ENCODE measurements around the gene EIF3J.

The EIF3J gene

DNA sequence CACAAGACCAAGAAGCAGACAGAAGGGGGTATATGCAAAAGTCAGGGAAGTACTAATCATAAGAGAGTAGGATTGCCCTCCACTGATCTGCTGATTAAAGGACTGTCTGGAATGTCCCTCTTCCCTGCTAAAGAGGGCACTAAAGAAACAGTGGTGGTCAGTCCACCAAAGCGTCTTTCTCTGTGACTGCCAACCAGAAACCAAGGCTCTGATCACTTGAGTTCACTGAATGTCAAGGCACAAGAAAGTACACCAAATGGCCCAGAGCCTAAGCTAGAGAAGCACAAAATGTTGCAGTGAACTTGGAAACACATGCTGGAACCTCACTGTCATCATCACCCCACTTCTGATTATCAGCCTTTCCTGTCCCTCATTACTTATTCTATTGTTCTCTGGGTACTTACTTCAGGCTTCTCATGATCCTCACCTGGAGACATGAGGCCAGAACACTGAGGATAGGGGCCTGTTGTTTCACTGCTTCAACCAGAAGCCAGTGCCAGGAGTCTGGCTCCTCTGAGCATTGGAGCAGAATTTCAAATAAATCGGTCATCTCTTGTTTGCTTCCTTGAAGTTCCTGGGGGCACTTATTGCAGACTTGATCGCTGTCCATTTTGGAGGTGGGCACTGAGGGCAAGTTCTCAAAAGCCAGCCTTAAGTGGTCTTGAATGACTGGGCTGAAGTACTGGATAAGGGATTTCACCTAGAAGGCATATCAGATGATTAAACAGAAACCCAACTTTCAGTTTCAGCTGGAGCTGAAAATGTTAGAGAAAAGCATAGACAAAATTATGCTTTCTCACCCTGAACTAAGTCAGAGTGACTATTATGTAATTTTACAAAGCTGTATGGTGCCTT, 58.9 kb downstream of the EIF3J start:
- DNase-seq = no peak

DNA sequence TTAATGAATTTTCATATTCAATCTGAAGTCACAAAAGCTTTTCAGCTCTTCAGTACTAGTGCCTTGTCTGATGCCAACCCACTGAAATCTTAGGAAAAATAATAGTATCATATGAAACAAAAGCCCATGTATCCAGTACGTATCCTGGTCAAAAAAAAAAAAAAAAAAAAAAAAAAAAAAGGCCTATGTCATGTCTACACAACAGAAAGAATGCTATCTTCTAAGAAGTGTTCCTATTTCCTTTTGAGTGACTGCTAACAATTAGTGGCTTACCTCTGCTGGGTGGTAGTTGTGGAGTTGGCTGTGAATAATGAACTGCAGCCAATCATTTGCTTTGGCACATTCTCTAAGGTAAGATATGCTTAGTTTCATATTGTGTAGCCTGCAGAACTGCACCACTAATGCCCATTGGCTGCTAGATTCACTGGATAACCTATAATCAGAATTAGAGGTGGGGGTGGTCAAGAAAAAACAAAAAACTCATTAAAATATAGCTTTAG, 59.6 kb downstream of the EIF3J start:
- DNase-seq = no peak

DNA sequence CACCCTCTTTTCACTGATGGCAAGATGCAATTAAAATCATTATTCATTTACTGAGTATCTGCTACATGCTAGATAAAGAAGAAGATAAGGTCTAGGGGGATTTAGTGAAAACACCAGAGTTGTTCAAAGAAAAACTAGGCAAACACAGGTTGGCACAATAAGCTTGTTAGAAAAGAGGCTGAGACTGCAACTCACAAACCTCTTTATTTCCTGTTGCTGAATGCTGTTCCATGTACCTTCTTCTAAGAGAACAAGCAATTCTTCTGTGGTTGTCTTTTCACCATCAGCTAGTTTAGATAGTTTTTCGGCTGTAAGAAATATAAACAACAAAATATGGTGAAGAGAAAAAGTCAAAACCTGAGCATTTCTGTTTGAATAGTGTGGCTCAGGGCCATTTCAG, 61.1 kb downstream of the EIF3J start:
- no peak for DNase-seq

DNA sequence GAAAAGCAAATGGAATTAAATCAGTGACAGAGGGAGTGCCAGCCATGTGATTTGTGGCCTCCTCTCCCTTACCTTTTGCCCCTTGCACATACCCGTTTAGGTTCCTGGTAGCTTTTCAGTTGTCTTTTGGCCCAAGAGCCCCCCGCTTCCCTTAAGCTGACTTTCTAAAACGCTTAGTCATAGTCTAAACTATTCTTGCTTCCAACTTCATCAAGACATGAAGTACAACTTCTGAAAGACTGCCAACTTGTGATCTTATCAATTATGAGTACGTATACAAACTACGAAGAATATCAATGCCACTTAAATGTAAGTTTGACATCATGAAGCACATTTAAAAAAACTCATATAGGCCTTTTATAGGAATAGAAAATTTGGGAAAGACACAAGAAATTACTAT, 61.9 kb downstream of the EIF3J start:
- no peak for DNase-seq

DNA sequence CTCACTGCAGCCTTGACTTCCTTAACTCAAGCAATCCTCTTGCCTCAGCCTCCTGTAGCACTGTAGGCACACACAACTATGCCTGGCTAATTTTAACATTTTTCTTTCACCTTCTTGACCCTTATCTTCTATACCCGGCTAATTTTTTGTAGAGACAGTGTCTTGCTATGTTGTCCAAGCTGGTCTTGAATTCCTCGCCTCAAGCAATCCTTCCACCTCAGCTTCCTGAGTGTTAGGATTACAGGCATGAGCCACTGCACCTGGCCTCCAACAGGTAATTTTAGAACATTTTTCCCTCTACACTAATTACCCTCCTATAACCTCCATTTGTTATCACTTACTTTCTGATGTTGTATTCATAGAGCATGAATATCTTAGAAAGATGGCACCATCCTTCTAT, 66.2 kb downstream of the EIF3J start:
- no peak for DNase-seq

DNA sequence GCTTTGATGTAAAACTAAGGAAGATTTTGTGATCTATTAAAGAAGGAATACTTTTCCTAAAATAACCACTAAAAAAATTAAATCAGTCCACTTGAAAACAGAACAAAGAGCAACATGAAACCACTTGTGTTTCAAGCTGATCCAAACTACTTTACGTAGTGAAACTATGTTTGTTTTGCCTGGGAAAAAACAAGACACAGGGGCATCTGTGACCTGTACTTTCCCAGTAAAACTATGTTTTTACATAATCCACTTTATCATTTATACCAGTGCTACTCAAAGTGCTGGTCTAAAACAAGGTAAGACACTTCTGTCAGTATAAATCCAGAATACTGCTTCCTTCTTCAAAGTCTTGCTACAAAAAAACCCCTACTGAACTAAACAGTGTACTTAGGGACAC, 69.8 kb downstream of the EIF3J start:
- DNase-seq = no peak
